ENCODE data around the gene POLDIP3. TPM values are rescaled to one million over a fixed set of nuclear protein-coding genes. Genes with fewer than 3 reads are reported as not detected.
A peak's percentile ranks its signal among the peaks of the same experiment; 100 is the strongest.

Gene POLDIP3
- total RNA-seq, 1 donor from 2014 or later = 77.5 TPM

GRCh38 chr22:42613872-42614301 lies 796 bp downstream of the POLDIP3 start:
- H3K4me3 Mint-ChIP-seq = peak overlapping the region; percentile 91
- TF ChIP-seq CTCF (IDR thresholded peaks at IDR 0.05) = no peak
- H3K27me3 Mint-ChIP-seq = no peaks in the 10 kb centered on the region
- ATAC-seq (ENCODE audit: low read depth) (no peak), DNase-seq (no peak)
- peaks cover 49% of the 10 kb centered on the region for H3K36me3 Mint-ChIP-seq (ENCODE audit: low read depth)
- H3K27ac Mint-ChIP-seq = peak overlapping the region; percentile 97
- ChIA-PET POLR2A (interaction anchor here (0.5 to 4.0 kb wide), 49 partner anchors 8 to 1305 kb away, joined by 3 to 96 read pairs (median 6); partner anchors contain the start of genes ARFGAP3, CCDC134, CYB5R3 and DESI1), CTCF (interaction anchor here (0.7 to 1.7 kb wide), 5 partner anchors 62 to 320 kb away, joined by 3 to 6 read pairs (median 3); no protein-coding TSS in a partner anchor)
- intact Hi-C loops (cut with micrococcal nuclease) = loop anchor here (2.0 to 5.0 kb wide), 7 partner anchors 31 to 522 kb away; partner anchors contain the start of genes NDUFA6, PACSIN2, RRP7A and SERHL2
- H3K9me3 Mint-ChIP-seq = no peaks in the 10 kb centered on the region
- peaks cover 57% of the 10 kb centered on the region for H3K4me1 Mint-ChIP-seq

- intact Hi-C loops (cut with micrococcal nuclease) = loop anchor here (5.0 kb wide), 2 partner anchors 95 to 520 kb away; partner anchors contain the start of genes NDUFA6 and RRP7A
- H3K4me3 Mint-ChIP-seq = peak overlapping the region; percentile 35
- peaks cover 58% of the 10 kb centered on the region for H3K36me3 Mint-ChIP-seq (ENCODE audit: low read depth)
- CTCF ChIA-PET = no interaction called here
- ATAC-seq (ENCODE audit: low read depth) (no peak), DNase-seq (no peak)
- no peak for TF ChIP-seq CTCF (IDR thresholded peaks at IDR 0.05)
- no peaks in the 10 kb centered on the region for H3K27me3 Mint-ChIP-seq
- POLR2A ChIA-PET = interaction anchor here (0.8 to 2.4 kb wide), 2 partner anchors 14 to 30 kb away, joined by 3 to 7 read pairs; no protein-coding TSS in a partner anchor
- no peaks in the 10 kb centered on the region for H3K9me3 Mint-ChIP-seq
- H3K4me1 Mint-ChIP-seq = peaks cover 62% of the 10 kb centered on the region
- no peak overlapping the region for H3K27ac Mint-ChIP-seq
These were observed 2.3 kb downstream of the POLDIP3 start for GRCh38 chr22:42612336-42612735.

GRCh38 chr22:42611051-42611450 lies 3.6 kb downstream of the POLDIP3 start:
- peaks cover 61% of the 10 kb centered on the region for H3K4me1 Mint-ChIP-seq
- H3K36me3 Mint-ChIP-seq (ENCODE audit: low read depth) = peaks cover 68% of the 10 kb centered on the region
- H3K4me3 Mint-ChIP-seq = no peak overlapping the region
- TF ChIP-seq CTCF (IDR thresholded peaks at IDR 0.05) = no peak
- ChIA-PET POLR2A (interaction anchor here (2.4 kb wide), 1 partner anchor 29 kb away, joined by 7 read pairs; no protein-coding TSS in a partner anchor), CTCF (no interaction called here)
- ATAC-seq (ENCODE audit: low read depth) = no peak
- H3K27me3 Mint-ChIP-seq = no peaks in the 10 kb centered on the region
- no peak for DNase-seq
- intact Hi-C loops (cut with micrococcal nuclease) = loop anchor here (5.0 kb wide), 2 partner anchors 94 to 519 kb away; partner anchors contain the start of genes NDUFA6 and RRP7A
- H3K27ac Mint-ChIP-seq = no peak overlapping the region
- H3K9me3 Mint-ChIP-seq = no peaks in the 10 kb centered on the region

- H3K36me3 Mint-ChIP-seq (ENCODE audit: low read depth) = peaks cover 70% of the 10 kb centered on the region
- H3K27ac Mint-ChIP-seq = no peak overlapping the region
- no peaks in the 10 kb centered on the region for H3K27me3 Mint-ChIP-seq
- ChIA-PET POLR2A (interaction anchor here (2.4 kb wide), 1 partner anchor 28 kb away, joined by 7 read pairs; no protein-coding TSS in a partner anchor), CTCF (no interaction called here)
- no peaks in the 10 kb centered on the region for H3K9me3 Mint-ChIP-seq
- ATAC-seq (ENCODE audit: low read depth) (no peak), DNase-seq (no peak)
- peaks cover 57% of the 10 kb centered on the region for H3K4me1 Mint-ChIP-seq
- intact Hi-C loops (cut with micrococcal nuclease) = loop anchor here (5.0 kb wide), 2 partner anchors 93 to 518 kb away; partner anchors contain the start of genes NDUFA6 and RRP7A
- TF ChIP-seq CTCF (IDR thresholded peaks at IDR 0.05) = no peak
- no peak overlapping the region for H3K4me3 Mint-ChIP-seq
These were observed 4.5 kb downstream of the POLDIP3 start for GRCh38 chr22:42610186-42610585.

GRCh38 chr22:42608823-42609361 lies 5.8 kb downstream of the POLDIP3 start:
- no peaks in the 10 kb centered on the region for H3K9me3 Mint-ChIP-seq
- intact Hi-C loops (cut with micrococcal nuclease) = no loop called here
- no peak overlapping the region for H3K27ac Mint-ChIP-seq
- POLR2A ChIA-PET = interaction anchor here (0.8 to 1.0 kb wide), 2 partner anchors 12 to 27 kb away, joined by 3 to 5 read pairs; no protein-coding TSS in a partner anchor
- peaks cover 67% of the 10 kb centered on the region for H3K36me3 Mint-ChIP-seq (ENCODE audit: low read depth)
- no peak for ATAC-seq (ENCODE audit: low read depth)
- peaks cover 50% of the 10 kb centered on the region for H3K4me1 Mint-ChIP-seq
- DNase-seq = no peak
- H3K4me3 Mint-ChIP-seq = no peak overlapping the region
- no peaks in the 10 kb centered on the region for H3K27me3 Mint-ChIP-seq
- TF ChIP-seq CTCF (IDR thresholded peaks at IDR 0.05) = no peak
- CTCF ChIA-PET = no interaction called here
